Measurements from ENCODE around the gene PIEZO2.

- no peak for TF ChIP-seq SP1 (IDR thresholded peaks at IDR 0.05; ENCODE audit: low read depth, low read length)
- no peak for TF ChIP-seq CTCF (IDR thresholded peaks at IDR 0.05; ENCODE audit: control extremely low read depth in 1 of 3, insufficient read depth in 1 of 3, low read depth in 1 of 3, low read length in 3 of 3)
- TF ChIP-seq BRCA1 (IDR thresholded peaks at IDR 0.05; ENCODE audit: low read depth, low read length) = no peak
- no peak for TF ChIP-seq GABPA (IDR thresholded peaks at IDR 0.05; ENCODE audit: borderline replicate concordance, insufficient read depth, low read length)
- TF ChIP-seq CHD2 (IDR thresholded peaks at IDR 0.05; ENCODE audit: low read length) = no peak
- no peak for TF ChIP-seq POLR2A (IDR thresholded peaks at IDR 0.05; ENCODE audit: control extremely low read depth in 1 of 2, low read depth in 2 of 2, low read length in 2 of 2)
- no peak for TF ChIP-seq EP300 (IDR thresholded peaks at IDR 0.05; ENCODE audit: borderline replicate concordance in 1 of 2, low read depth in 2 of 2, low read length in 2 of 2)
- no peak for TF ChIP-seq EZH2 (IDR thresholded peaks at IDR 0.05; ENCODE audit: low read depth, low read length, severe bottlenecking)
- TF ChIP-seq POLR2AphosphoS5 (IDR thresholded peaks at IDR 0.05; ENCODE audit: low read depth, low read length) = no peak
Observed at GRCh38 chr18:10840743-10841142, 308.6 kb downstream of the PIEZO2 start.
